HCT116 (cell line): Measurements from ENCODE around the gene COL5A1. TPM values are rescaled to one million over a fixed set of nuclear protein-coding genes. Genes with fewer than 3 reads are reported as not detected.

Experiments used
- ATAC-seq: fragments of 200-7000 bp; cut with Tn5 transposase; 2 replicates; pipeline ENCODE4 v1.9.1; 2020; ENCODE audit warnings: mild to moderate bottlenecking, moderate library complexity
- BruUV-seq: library from RNA; stranded (reverse); fragments of 400-500 nt; replicated peaks from 2 replicates; lab custom pipeline; 2021; lab: Mats Ljungman, UMichigan
- CTCF ChIA-PET: fragments of 300-600 bp; sonication (Branson Sonifier 250); formaldehyde crosslinking; loops from one replicate; lab custom pipeline; 2021; ENCODE audit warnings: antibody characterized with exemption; lab: Charles Lee
- POLR2A ChIA-PET: fragments of 300-600, 350-600 bp; sonication (Branson Sonifier 250); formaldehyde crosslinking; loops from one replicate; lab custom pipeline; 2021; ENCODE audit warnings: antibody characterized with exemption; lab: Charles Lee
- RAD21 ChIA-PET, 2 experiments: fragments of 300-600 bp; sonication (Branson Sonifier 250); formaldehyde crosslinking; loops; one replicate each; lab custom pipeline; 2023; ENCODE audit warnings: low total read pairs in 2 of 2; ENCODE audit not compliant: uncharacterized antibody in 2 of 2, unreplicated experiment in 2 of 2, low non-redundant PET in 1 of 2; lab: Charles Lee
- DNase-seq: peaks from one replicate; pipeline ENCODE4 v3.0.0-alpha.2; 2010; ENCODE audit warnings: low read depth, low spot score
- H2AFZ ChIP-seq: fragments of 200-600 bp; shearing (Covaris generic), sonication (generic); 2 replicates; pipeline ENCODE4 v1.6.1; 2017; ENCODE audit warnings: low read depth, mixed run types, mixed read lengths, antibody characterized with exemption, low read length; ENCODE audit not compliant: poor library complexity, severe bottlenecking
- H3K27ac ChIP-seq: 2 replicates; pipeline ENCODE4 v1.5.1; 2012; ENCODE audit warnings: low read depth, low read length
- H3K27me3 ChIP-seq: fragments of 200-600 bp; sonication (generic); 2 replicates; pipeline ENCODE4 v1.6.1; 2016; ENCODE audit warnings: mixed run types, low read length, mixed read lengths; ENCODE audit not compliant: insufficient read depth
- H3K36me3 ChIP-seq, 2 experiments: fragments of 200-500 bp in 1 of 2; fragments of 200-600 bp in 1 of 2; sonication (Bioruptor generic) in 1 of 2; sonication (generic) in 1 of 2; 2 replicates each; pipeline versions ENCODE4 v1.5.1 to v1.6.1; 2014 to 2016; ENCODE audit warnings: low read length in 2 of 2, inconsistent platforms in 1 of 2, mixed read lengths in 1 of 2, mixed run types in 1 of 2; ENCODE audit not compliant: insufficient read depth in 2 of 2, control insufficient read depth in 1 of 2
- H3K4me1 ChIP-seq, 2 experiments: fragments of 200-600 bp in 1 of 2; sonication (generic) in 1 of 2; 2 replicates each; pipeline versions ENCODE4 v1.5.1 to v1.6.1; 2012 to 2017; ENCODE audit warnings: low read length in 2 of 2, inconsistent platforms in 1 of 2, mild to moderate bottlenecking in 1 of 2, mixed read lengths in 1 of 2, mixed run types in 1 of 2, moderate library complexity in 1 of 2; ENCODE audit not compliant: insufficient read depth in 2 of 2, control insufficient read depth in 1 of 2
- H3K4me2 ChIP-seq: fragments of 200-600 bp; sonication (generic); 2 replicates; pipeline ENCODE4 v1.6.1; 2017; ENCODE audit warnings: mixed run types, low read length, mixed read lengths
- H3K4me3 ChIP-seq, 2 experiments: fragments of 200-600 bp in 1 of 2; sonication (generic) in 1 of 2; replicated peaks in 1 of 2; 2 replicates each; pipeline ENCODE4 v1.5.1; 2011 to 2016; ENCODE audit warnings: low read length in 2 of 2, control low read depth in 1 of 2, low read depth in 1 of 2, mild to moderate bottlenecking in 1 of 2, mixed read lengths in 1 of 2, mixed run types in 1 of 2
- H3K79me2 ChIP-seq: fragments of 200-600 bp; sonication (generic); 2 replicates; pipeline ENCODE4 v1.6.1; 2017; ENCODE audit warnings: mild to moderate bottlenecking, mixed run types, low read length, moderate library complexity, mixed read lengths; ENCODE audit not compliant: insufficient read depth
- H3K9ac ChIP-seq: fragments of 200-600 bp; sonication (generic); 2 replicates; pipeline ENCODE4 v1.6.1; 2016; ENCODE audit warnings: low read length, mixed read lengths
- H3K9me2 ChIP-seq: fragments of 200-600 bp; sonication (generic), shearing (Covaris generic); 2 replicates; pipeline ENCODE4 v1.6.1; 2017; ENCODE audit warnings: mixed run types, mild to moderate bottlenecking, moderate library complexity; ENCODE audit not compliant: insufficient read depth
- H3K9me3 ChIP-seq, 2 experiments: fragments of 200-500 bp in 1 of 2; fragments of 200-600 bp in 1 of 2; sonication (Bioruptor generic) in 1 of 2; sonication (generic) in 1 of 2; 2 replicates each; pipeline ENCODE4 v1.6.1; 2014 to 2017; ENCODE audit warnings: low read length in 2 of 2, mixed read lengths in 2 of 2, inconsistent platforms in 1 of 2, low read depth in 1 of 2, mild to moderate bottlenecking in 1 of 2, mixed run types in 1 of 2, moderate library complexity in 1 of 2; ENCODE audit not compliant: control insufficient read depth in 1 of 2, insufficient read depth in 1 of 2
- H4K20me1 ChIP-seq: fragments of 200-600 bp; sonication (generic), shearing (Covaris generic); 2 replicates; pipeline ENCODE4 v1.6.1; 2017; ENCODE audit warnings: mixed run types, mild to moderate bottlenecking, moderate library complexity; ENCODE audit not compliant: insufficient read depth
- CBX3 ChIP-seq: IDR thresholded peaks from 2 replicates; pipeline ENCODE4 v1.6.1; 2012; ENCODE audit warnings: low read depth
- CTCF ChIP-seq, 3 experiments: fragments of 200-600 bp in 1 of 3; sonication (generic) in 1 of 3; IDR thresholded peaks in 2 of 3; conservative IDR thresholded peaks in 1 of 3; 2 replicates each; pipeline ENCODE4 v1.5.1; 2012 to 2017; ENCODE audit warnings: low read depth in 2 of 3, low read length in 2 of 3, antibody characterized with exemption in 1 of 3, borderline replicate concordance in 1 of 3, control low read depth in 1 of 3, mild to moderate bottlenecking in 1 of 3, mixed read lengths in 1 of 3, mixed run types in 1 of 3, moderate library complexity in 1 of 3; ENCODE audit not compliant: insufficient read depth in 1 of 3
- EGR1 ChIP-seq: IDR thresholded peaks from 2 replicates; pipeline ENCODE4 v1.6.1; 2012; ENCODE audit warnings: low read depth
- EZH2 ChIP-seq: fragments of 200-600 bp; sonication (generic); IDR thresholded peaks from 2 replicates; pipeline ENCODE4 v1.6.1; 2017; ENCODE audit warnings: antibody characterized with exemption, mixed run types
- POLR2AphosphoS5 ChIP-seq: IDR thresholded peaks from 2 replicates; pipeline ENCODE4 v1.6.1; 2011; ENCODE audit warnings: mild to moderate bottlenecking, low read depth, low read length, moderate library complexity
- REST ChIP-seq: IDR thresholded peaks from 2 replicates; pipeline ENCODE4 v1.6.1; 2012; ENCODE audit warnings: low read depth
- SIN3A ChIP-seq: IDR thresholded peaks from 2 replicates; pipeline ENCODE4 v1.6.1; 2012; ENCODE audit warnings: low read depth
- TCF7L2 ChIP-seq: IDR thresholded peaks from 2 replicates; pipeline ENCODE4 v1.7.0; 2011; ENCODE audit warnings: borderline replicate concordance, inconsistent platforms; ENCODE audit not compliant: insufficient read depth, insufficient read length; ENCODE audit errors: extremely low read depth
- ZNF274 ChIP-seq: fragments of 200-500 bp; sonication (Bioruptor generic); IDR thresholded peaks from 2 replicates; pipeline ENCODE4 v1.6.1; 2014; ENCODE audit warnings: mild to moderate bottlenecking, low read depth, low read length, inconsistent platforms
- intact Hi-C: fragments of 100-400 bp; cut with micrococcal nuclease; formaldehyde crosslinking; loops from 2 replicates; pipeline ENCODE4 v1.10.0; 2022
- total RNA-seq: library from RNA; stranded (reverse); gene quantifications from one replicate; pipeline ENCODE4 v1.2.1, GENCODE V29; 2021; ENCODE audit not compliant: unreplicated experiment
- TF ChIP-seq, protein P1 (sequence below): IDR thresholded peaks from 2 replicates; pipeline ENCODE4 v1.6.1; 2012

The COL5A1 gene
- total RNA-seq, 1 experiment from 2014 or later = 0.30 TPM

DNA sequence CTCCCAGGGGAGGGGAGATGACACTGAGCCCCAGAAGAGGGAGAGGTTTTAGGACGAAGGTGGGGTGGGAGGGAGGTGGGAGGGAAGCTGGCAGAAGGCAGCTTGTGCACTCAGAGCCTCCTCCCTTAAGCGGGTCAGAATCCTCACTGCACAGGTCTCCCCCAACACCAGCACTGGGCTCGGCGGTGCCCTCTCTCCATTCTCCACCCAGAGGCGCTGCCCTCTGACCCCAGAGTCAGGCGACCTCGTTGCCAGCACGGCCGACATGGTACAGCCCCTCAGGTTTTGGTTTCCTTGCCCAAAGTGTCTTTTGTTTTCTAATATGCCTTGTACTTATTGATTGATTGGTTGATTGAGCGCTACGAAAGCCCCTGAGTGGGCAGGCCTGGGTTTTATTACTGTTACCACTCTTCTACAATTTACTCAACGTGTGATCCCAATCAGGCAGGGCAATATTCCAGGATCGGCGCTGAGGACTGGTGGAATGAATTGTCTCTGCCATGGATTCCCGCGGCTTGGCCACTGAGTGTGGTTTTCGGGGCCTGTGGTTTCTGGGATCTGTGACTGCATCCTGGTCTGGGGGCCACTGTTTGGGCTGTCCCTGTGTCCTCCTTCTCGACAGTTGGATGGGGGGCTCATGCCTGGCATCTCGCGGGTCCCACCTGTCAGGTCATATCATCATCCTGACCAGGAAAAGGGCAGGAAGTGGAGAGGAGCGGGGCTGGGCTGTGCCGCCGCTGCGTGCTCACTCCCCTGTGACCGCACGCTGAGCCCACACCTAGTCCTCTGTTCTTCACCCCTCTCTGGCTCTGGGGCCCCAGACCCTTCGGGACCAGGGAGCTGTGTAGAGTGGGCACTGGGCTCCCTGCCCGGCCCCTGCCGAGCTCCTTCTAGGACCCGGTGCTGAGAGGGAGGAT lies 229.4 kb downstream of the COL5A1 start (continued):
- TF ChIP-seq REST = no peak
- no peak for TF ChIP-seq SIN3A
- TF ChIP-seq, protein P1, sequence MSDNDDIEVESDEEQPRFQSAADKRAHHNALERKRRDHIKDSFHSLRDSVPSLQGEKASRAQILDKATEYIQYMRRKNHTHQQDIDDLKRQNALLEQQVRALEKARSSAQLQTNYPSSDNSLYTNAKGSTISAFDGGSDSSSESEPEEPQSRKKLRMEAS = no peak
- no peak for TF ChIP-seq ZNF274
- no peak for TF ChIP-seq CBX3
- TF ChIP-seq EGR1 = no peak
- no peak for TF ChIP-seq POLR2AphosphoS5
- no peak for TF ChIP-seq TCF7L2
- TF ChIP-seq, all 23 proteins: peak for 0

GRCh38 chr9:134871697-134872340 lies 230.2 kb downstream of the COL5A1 start:
- Histone ChIP-seq H3K36me3 (no peaks in the 10 kb centered on the region), H3K27me3 (peaks cover 7% of the 10 kb centered on the region; the same call in 1 of the 2 replicates), H3K79me2 (no peaks in the 10 kb centered on the region), H3K4me1 (no peaks in the 10 kb centered on the region), H3K4me3 (no peak overlapping the region), H2AFZ (no peak overlapping the region), H3K27ac (no peak overlapping the region), H3K9ac (no peak overlapping the region), H4K20me1 (no peaks in the 10 kb centered on the region), H3K9me3 (no peaks in the 10 kb centered on the region), H3K4me2 (no peak overlapping the region), H3K9me2 (no peaks in the 10 kb centered on the region)
- no peak for ATAC-seq
- ChIA-PET RAD21 (no interaction called here), POLR2A (no interaction called here), CTCF (no interaction called here)
- intact Hi-C loops = no loop called here
- no peak for DNase-seq
- TF ChIP-seq EZH2 = no peak
- TF ChIP-seq CTCF (IDR thresholded peaks at IDR 0.05 in 2 of 3, conservative IDR thresholded peaks at IDR 0.05 in 1 of 3; ENCODE audit: borderline replicate concordance in 1 of 3, insufficient read depth in 1 of 3, low read depth in 2 of 3, low read length in 2 of 3) = no peak
- BruUV-seq = no TSS peak
